ENCODE measurements around the gene PLRG1.

The PLRG1 gene

GRCh38 chr4:154574311-154574710, 24.1 kb upstream of the PLRG1 start:
- no peaks in the 10 kb centered on the region for H3K9me2 ChIP-seq (ENCODE audit: low read depth, low read length)
- no peaks in the 10 kb centered on the region for H3K4me1 ChIP-seq (ENCODE audit: insufficient read depth, low read length, severe bottlenecking)
- H3K27ac ChIP-seq (ENCODE audit: low read depth, low read length, poor library complexity, severe bottlenecking) = no peak overlapping the region
- TF ChIP-seq EZH2 (IDR thresholded peaks at IDR 0.05; ENCODE audit: borderline replicate concordance, low read length) = no peak
- TF ChIP-seq, protein P1, sequence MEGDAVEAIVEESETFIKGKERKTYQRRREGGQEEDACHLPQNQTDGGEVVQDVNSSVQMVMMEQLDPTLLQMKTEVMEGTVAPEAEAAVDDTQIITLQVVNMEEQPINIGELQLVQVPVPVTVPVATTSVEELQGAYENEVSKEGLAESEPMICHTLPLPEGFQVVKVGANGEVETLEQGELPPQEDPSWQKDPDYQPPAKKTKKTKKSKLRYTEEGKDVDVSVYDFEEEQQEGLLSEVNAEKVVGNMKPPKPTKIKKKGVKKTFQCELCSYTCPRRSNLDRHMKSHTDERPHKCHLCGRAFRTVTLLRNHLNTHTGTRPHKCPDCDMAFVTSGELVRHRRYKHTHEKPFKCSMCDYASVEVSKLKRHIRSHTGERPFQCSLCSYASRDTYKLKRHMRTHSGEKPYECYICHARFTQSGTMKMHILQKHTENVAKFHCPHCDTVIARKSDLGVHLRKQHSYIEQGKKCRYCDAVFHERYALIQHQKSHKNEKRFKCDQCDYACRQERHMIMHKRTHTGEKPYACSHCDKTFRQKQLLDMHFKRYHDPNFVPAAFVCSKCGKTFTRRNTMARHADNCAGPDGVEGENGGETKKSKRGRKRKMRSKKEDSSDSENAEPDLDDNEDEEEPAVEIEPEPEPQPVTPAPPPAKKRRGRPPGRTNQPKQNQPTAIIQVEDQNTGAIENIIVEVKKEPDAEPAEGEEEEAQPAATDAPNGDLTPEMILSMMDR (IDR thresholded peaks at IDR 0.05; ENCODE audit: low read length) = no peak
- H3F3A ChIP-seq (ENCODE audit: insufficient read depth, low read length) = no peaks in the 10 kb centered on the region
- no peak overlapping the region for H3K4me3 ChIP-seq (ENCODE audit: low read depth, low read length, poor library complexity, severe bottlenecking)
- H3K9me3 ChIP-seq (ENCODE audit: low read length) = no peaks in the 10 kb centered on the region
- H3K9ac ChIP-seq (ENCODE audit: low read length) = no peak overlapping the region
- H2AFZ ChIP-seq (ENCODE audit: low read length) = no peak overlapping the region
- H3K27me3 ChIP-seq (ENCODE audit: insufficient read depth, low read length) = no peaks in the 10 kb centered on the region; the same call in 1 of the 2 replicates
- no peaks in the 10 kb centered on the region for H3K36me3 ChIP-seq (ENCODE audit: insufficient read depth, low read length)
- no peak overlapping the region for H3K4me2 ChIP-seq (ENCODE audit: low read length)
- no peaks in the 10 kb centered on the region for H3K79me2 ChIP-seq (ENCODE audit: insufficient read depth, low read length)
- no peaks in the 10 kb centered on the region for H4K20me1 ChIP-seq (ENCODE audit: insufficient read depth, low read length)

DNA sequence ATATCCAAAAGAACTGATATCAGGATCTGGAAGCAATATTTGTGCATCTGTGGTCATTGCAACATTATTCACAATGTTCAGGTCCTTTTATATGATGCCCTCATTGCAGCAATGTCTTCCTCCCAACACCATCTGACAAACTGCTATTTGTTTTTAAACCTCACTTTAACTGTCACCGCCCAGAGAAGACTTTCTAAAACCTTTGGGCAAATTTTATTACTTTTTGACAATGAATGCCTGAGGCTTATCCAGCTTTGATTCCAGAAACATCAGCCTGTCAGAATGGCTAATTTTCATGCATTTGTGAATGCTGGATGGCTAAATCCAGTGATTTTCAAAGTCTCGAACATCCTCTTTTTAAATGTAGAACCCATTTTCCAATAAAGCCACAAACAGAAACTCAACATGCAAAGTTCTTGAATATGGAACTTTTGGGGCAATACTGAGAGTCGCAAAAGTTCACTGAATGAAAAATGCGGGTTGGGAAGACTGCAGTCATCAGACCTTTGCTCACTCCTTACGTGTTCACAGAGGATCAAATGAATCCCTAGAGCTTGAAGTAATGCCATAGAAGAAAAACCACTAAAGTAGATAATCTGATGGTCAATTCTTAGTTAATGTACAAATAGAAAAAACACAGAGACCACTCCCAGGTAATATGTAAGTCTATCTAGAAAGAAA, 23.1 kb upstream of the PLRG1 start:
- no peaks in the 10 kb centered on the region for H4K20me1 ChIP-seq (ENCODE audit: insufficient read depth, low read length)
- H3K4me3 ChIP-seq (ENCODE audit: low read depth, low read length, poor library complexity, severe bottlenecking) = no peak overlapping the region
- no peak overlapping the region for H3K4me2 ChIP-seq (ENCODE audit: low read length)
- H3K9me3 ChIP-seq (ENCODE audit: low read length) = no peaks in the 10 kb centered on the region
- H3K9me2 ChIP-seq (ENCODE audit: low read depth, low read length) = no peaks in the 10 kb centered on the region
- no peaks in the 10 kb centered on the region; the same call in 1 of the 2 replicates for H3K27me3 ChIP-seq (ENCODE audit: insufficient read depth, low read length)
- H3K27ac ChIP-seq (ENCODE audit: low read depth, low read length, poor library complexity, severe bottlenecking) = no peak overlapping the region
- H3K9ac ChIP-seq (ENCODE audit: low read length) = no peak overlapping the region
- no peaks in the 10 kb centered on the region for H3K36me3 ChIP-seq (ENCODE audit: insufficient read depth, low read length)
- no peaks in the 10 kb centered on the region for H3K79me2 ChIP-seq (ENCODE audit: insufficient read depth, low read length)
- H3K4me1 ChIP-seq (ENCODE audit: insufficient read depth, low read length, severe bottlenecking) = no peaks in the 10 kb centered on the region
- H3F3A ChIP-seq (ENCODE audit: insufficient read depth, low read length) = no peaks in the 10 kb centered on the region
- H2AFZ ChIP-seq (ENCODE audit: low read length) = no peak overlapping the region
- no peak for TF ChIP-seq EZH2 (IDR thresholded peaks at IDR 0.05; ENCODE audit: borderline replicate concordance, low read length)
- TF ChIP-seq, protein P1 (IDR thresholded peaks at IDR 0.05; ENCODE audit: low read length) = no peak

GRCh38 chr4:154569584-154569983, 19.4 kb upstream of the PLRG1 start:
- H3K4me2 ChIP-seq (ENCODE audit: low read length) = no peak overlapping the region
- H3K36me3 ChIP-seq (ENCODE audit: insufficient read depth, low read length) = no peaks in the 10 kb centered on the region
- H3K27ac ChIP-seq (ENCODE audit: low read depth, low read length, poor library complexity, severe bottlenecking) = no peak overlapping the region
- TF ChIP-seq, protein P1 (IDR thresholded peaks at IDR 0.05; ENCODE audit: low read length) = no peak
- no peak for TF ChIP-seq EZH2 (IDR thresholded peaks at IDR 0.05; ENCODE audit: borderline replicate concordance, low read length)
- no peaks in the 10 kb centered on the region; the same call in 1 of the 2 replicates for H3K27me3 ChIP-seq (ENCODE audit: insufficient read depth, low read length)
- H3K9ac ChIP-seq (ENCODE audit: low read length) = no peak overlapping the region
- H2AFZ ChIP-seq (ENCODE audit: low read length) = no peak overlapping the region
- no peaks in the 10 kb centered on the region for H3K9me2 ChIP-seq (ENCODE audit: low read depth, low read length)
- no peaks in the 10 kb centered on the region for H3F3A ChIP-seq (ENCODE audit: insufficient read depth, low read length)
- H3K9me3 ChIP-seq (ENCODE audit: low read length) = no peaks in the 10 kb centered on the region
- H3K4me3 ChIP-seq (ENCODE audit: low read depth, low read length, poor library complexity, severe bottlenecking) = no peak overlapping the region
- no peaks in the 10 kb centered on the region for H3K79me2 ChIP-seq (ENCODE audit: insufficient read depth, low read length)
- no peaks in the 10 kb centered on the region for H3K4me1 ChIP-seq (ENCODE audit: insufficient read depth, low read length, severe bottlenecking)
- no peaks in the 10 kb centered on the region for H4K20me1 ChIP-seq (ENCODE audit: insufficient read depth, low read length)

Data from OCI-LY1 (cell line).